GM12878 (cell line): ENCODE data around the gene FLYWCH2.

Experiments
- CBFB ChIP-seq: IDR thresholded peaks from 2 replicates; pipeline ENCODE4 v1.6.1; 2016; ENCODE audit warnings: antibody characterized with exemption, low read depth
- ELK1 ChIP-seq: IDR thresholded peaks from 2 replicates; pipeline ENCODE4 v1.6.1; 2012; ENCODE audit warnings: low read depth, low read length, improper control_type of control experiment
- EP300 ChIP-seq, 2 experiments: fragments of 150-350 bp in 1 of 2; IDR thresholded peaks; 2 replicates each; pipeline ENCODE4 v1.6.1; 2011 to 2012; ENCODE audit warnings: low read depth in 2 of 2, low read length in 2 of 2, borderline replicate concordance in 1 of 2, improper control_type of control experiment in 1 of 2, inconsistent platforms in 1 of 2; ENCODE audit not compliant: control insufficient read depth in 1 of 2
- NR2C2 ChIP-seq: IDR thresholded peaks from 2 replicates; pipeline ENCODE4 v1.6.1; 2011; ENCODE audit warnings: borderline replicate concordance, low read depth; ENCODE audit not compliant: control insufficient read depth, insufficient read length
- SIN3A ChIP-seq: IDR thresholded peaks from 2 replicates; pipeline ENCODE4 v1.6.1; 2012; ENCODE audit warnings: low read depth, low read length, improper control_type of control experiment
- TCF7 ChIP-seq: IDR thresholded peaks from 2 replicates; pipeline ENCODE4 v1.6.1; 2014; ENCODE audit warnings: antibody characterized with exemption, borderline replicate concordance
- ZNF274 ChIP-seq: IDR thresholded peaks from one replicate; pipeline ENCODE4 v1.8.0; 2011; ENCODE audit not compliant: insufficient read length, insufficient read depth
- TF ChIP-seq, protein P1 (sequence below): fragments of 450-650 bp; IDR thresholded peaks from 2 replicates; pipeline ENCODE4 v1.6.1; 2017; ENCODE audit warnings: low read depth, mild to moderate bottlenecking, moderate library complexity

DNA sequence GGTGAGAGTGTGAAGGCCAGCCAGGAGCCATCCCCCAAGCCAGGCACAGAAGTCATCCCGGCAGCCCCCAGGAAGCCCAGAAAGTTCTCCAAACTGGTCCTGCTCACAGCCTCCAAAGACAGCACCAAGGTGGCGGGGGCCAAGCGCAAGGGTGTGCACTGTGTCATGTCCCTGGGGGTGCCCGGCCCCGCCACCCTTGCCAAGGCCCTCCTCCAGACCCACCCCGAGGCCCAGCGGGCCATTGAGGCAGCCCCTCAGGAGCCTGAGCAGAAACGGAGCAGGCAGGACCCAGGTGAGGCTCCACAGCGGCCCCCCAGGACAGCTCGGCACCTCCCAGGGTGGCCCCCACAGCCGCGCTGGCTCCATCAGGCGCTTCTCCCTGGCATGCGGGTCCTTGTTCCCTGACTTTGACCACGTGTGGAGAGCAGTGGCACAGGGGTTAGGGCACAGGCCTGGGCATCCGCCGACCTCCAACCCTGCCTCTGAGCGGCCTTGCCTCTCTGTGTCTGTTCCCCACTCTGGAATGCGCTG is 13.5 kb downstream of the FLYWCH2 start:
- TF ChIP-seq TCF7 (no peak), ELK1 (no peak), EP300 (IDR thresholded peaks at IDR 0.05; ENCODE audit: borderline replicate concordance in 1 of 2, control insufficient read depth in 1 of 2, low read depth in 2 of 2, low read length in 2 of 2) (no peak), ZNF274 (no peak), SIN3A (no peak), NR2C2 (no peak), CBFB (no peak)
- TF ChIP-seq, protein P1, sequence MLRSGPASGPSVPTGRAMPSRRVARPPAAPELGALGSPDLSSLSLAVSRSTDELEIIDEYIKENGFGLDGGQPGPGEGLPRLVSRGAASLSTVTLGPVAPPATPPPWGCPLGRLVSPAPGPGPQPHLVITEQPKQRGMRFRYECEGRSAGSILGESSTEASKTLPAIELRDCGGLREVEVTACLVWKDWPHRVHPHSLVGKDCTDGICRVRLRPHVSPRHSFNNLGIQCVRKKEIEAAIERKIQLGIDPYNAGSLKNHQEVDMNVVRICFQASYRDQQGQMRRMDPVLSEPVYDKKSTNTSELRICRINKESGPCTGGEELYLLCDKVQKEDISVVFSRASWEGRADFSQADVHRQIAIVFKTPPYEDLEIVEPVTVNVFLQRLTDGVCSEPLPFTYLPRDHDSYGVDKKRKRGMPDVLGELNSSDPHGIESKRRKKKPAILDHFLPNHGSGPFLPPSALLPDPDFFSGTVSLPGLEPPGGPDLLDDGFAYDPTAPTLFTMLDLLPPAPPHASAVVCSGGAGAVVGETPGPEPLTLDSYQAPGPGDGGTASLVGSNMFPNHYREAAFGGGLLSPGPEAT = no peak
